Hepatocyte (in vitro differentiated cells): Measurements from ENCODE around the gene ARVCF. TPM values are rescaled to one million over a fixed set of nuclear protein-coding genes. Genes with fewer than 3 reads are reported as not detected.

Experiments
- DNase-seq: peaks from one replicate; pipeline ENCODE4 v3.0.0-alpha.2; 2016; ENCODE audit warnings: low spot score
- H2AFZ ChIP-seq: fragments of 200-600 bp; sonication (generic); 2 replicates; pipeline ENCODE4 v1.6.0; 2016; ENCODE audit warnings: antibody characterized with exemption, mild to moderate bottlenecking
- H3K27ac ChIP-seq: fragments of 200-600 bp; sonication (generic); 2 replicates; pipeline ENCODE4 v1.5.1; 2016; ENCODE audit warnings: mild to moderate bottlenecking
- H3K27me3 ChIP-seq: fragments of 200-600 bp; sonication (generic); 2 replicates; pipeline ENCODE4 v1.6.1; 2016
- H3K36me3 ChIP-seq: fragments of 200-600 bp; sonication (generic); replicated peaks from 2 replicates; pipeline ENCODE4 v1.5.1; 2016; ENCODE audit warnings: low read depth; ENCODE audit not compliant: insufficient read depth
- H3K4me1 ChIP-seq: fragments of 200-600 bp; sonication (generic); 2 replicates; pipeline ENCODE4 v1.5.1; 2016; ENCODE audit warnings: mild to moderate bottlenecking, moderate library complexity; ENCODE audit not compliant: insufficient read depth
- H3K4me2 ChIP-seq: fragments of 200-600 bp; sonication (generic); 2 replicates; pipeline ENCODE4 v1.6.0; 2016
- H3K4me3 ChIP-seq: fragments of 200-600 bp; sonication (generic); 2 replicates; pipeline ENCODE4 v1.5.1; 2016; ENCODE audit warnings: mild to moderate bottlenecking
- H3K79me2 ChIP-seq: fragments of 200-600 bp; sonication (generic); 2 replicates; pipeline ENCODE4 v1.6.0; 2017; ENCODE audit warnings: mild to moderate bottlenecking
- H3K9me2 ChIP-seq: fragments of 200-600 bp; sonication (generic); replicated peaks from 2 replicates; pipeline ENCODE4 v1.6.0; 2017; ENCODE audit warnings: mild to moderate bottlenecking; ENCODE audit not compliant: insufficient read depth
- H3K9me3 ChIP-seq: fragments of 200-600 bp; sonication (generic); 2 replicates; pipeline ENCODE4 v1.5.1; 2016; ENCODE audit warnings: low read depth, mild to moderate bottlenecking
- H4K20me1 ChIP-seq: fragments of 200-600 bp; sonication (generic); 2 replicates; pipeline ENCODE4 v1.6.0; 2016; ENCODE audit warnings: mild to moderate bottlenecking; ENCODE audit not compliant: insufficient read depth, poor library complexity, severe bottlenecking
- CTCF ChIP-seq: fragments of 200-600 bp; sonication (generic); IDR thresholded peaks from 2 replicates; pipeline ENCODE4 v1.5.1; 2016; ENCODE audit warnings: antibody characterized with exemption, mild to moderate bottlenecking; ENCODE audit not compliant: poor library complexity
- EZH2 ChIP-seq: fragments of 200-600 bp; sonication (generic); IDR thresholded peaks from 2 replicates; pipeline ENCODE4 v1.6.1; 2016; ENCODE audit warnings: antibody characterized with exemption, mild to moderate bottlenecking, borderline replicate concordance
- EZH2phosphoT487 ChIP-seq: fragments of 200-600 bp; sonication (generic); IDR thresholded peaks from one replicate; pipeline ENCODE4 v1.6.1; 2018; ENCODE audit warnings: antibody characterized with exemption, mild to moderate bottlenecking, low read depth, moderate library complexity; ENCODE audit not compliant: unreplicated experiment, severe bottlenecking
- WGBS: methylation state at CpG from one replicate; pipeline ENCODE4 v1.1.6; 2016; ENCODE audit warnings: low lambda C conversion rate; ENCODE audit errors: missing lambda C conversion rate; 5-methylcytosine and 5-hydroxymethylcytosine counted together
- polyA plus RNA-seq: library from polyadenylated mRNA; unstranded; fragments of >200 nt; fragmentation: Nextera tagmentation; extraction: Ambion mirVana; gene quantifications from 2 replicates; pipeline ENCODE4 v1.2.1, GENCODE V29; 2016
- total RNA-seq: library from RNA; depleted of rRNA; stranded (reverse); fragments of >200 nt; gene quantifications from 2 replicates; pipeline ENCODE4 v1.2.3, GENCODE V29; 2014

ARVCF gene
- total and polyA plus RNA-seq, 2 experiments from 2014 or later, result 23.8 to 32.5 TPM

GRCh38 chr22:20056161-20056560 is 39.5 kb upstream of the ARVCF start:
- Histone ChIP-seq H3K9me3 (no peaks in the 10 kb centered on the region), H3K4me2 (no peak overlapping the region), H3K4me1 (no peaks in the 10 kb centered on the region), H3K36me3 (no peaks in the 10 kb centered on the region), H3K27ac (no peak overlapping the region), H3K4me3 (no peak overlapping the region), H2AFZ (no peak overlapping the region), H4K20me1 (no peaks in the 10 kb centered on the region), H3K27me3 (no peaks in the 10 kb centered on the region), H3K79me2 (no peaks in the 10 kb centered on the region), H3K9me2 (no peaks in the 10 kb centered on the region)
- no peak for DNase-seq
- WGBS, result 95% methylated on average over 9 of the region's 10 CpGs
- no peak for TF ChIP-seq EZH2phosphoT487
- TF ChIP-seq CTCF, result no peak
- no peak for TF ChIP-seq EZH2

- no peak overlapping the region for H3K27ac ChIP-seq
- H3K9me2 ChIP-seq, result no peaks in the 10 kb centered on the region
- TF ChIP-seq EZH2phosphoT487 (no peak), CTCF (no peak), EZH2 (no peak)
- H3K79me2 ChIP-seq, result no peaks in the 10 kb centered on the region
- no peaks in the 10 kb centered on the region for H3K27me3 ChIP-seq
- no peaks in the 10 kb centered on the region for H4K20me1 ChIP-seq
- H3K9me3 ChIP-seq, result no peaks in the 10 kb centered on the region
- H3K36me3 ChIP-seq, result no peaks in the 10 kb centered on the region
- no peak overlapping the region for H3K4me3 ChIP-seq
- no peak for DNase-seq
- 93% methylated on average over 15 of the region's 15 CpGs for WGBS
- H3K4me1 ChIP-seq, result no peaks in the 10 kb centered on the region
- H2AFZ ChIP-seq, result no peak overlapping the region
- no peak overlapping the region for H3K4me2 ChIP-seq
These were observed 39.0 kb upstream of the ARVCF start for GRCh38 chr22:20055654-20056053.

GRCh38 chr22:20055144-20055543 is 38.5 kb upstream of the ARVCF start:
- WGBS, result 100% methylated on average over 2 of the region's 2 CpGs
- H3K36me3 ChIP-seq, result no peaks in the 10 kb centered on the region
- no peak overlapping the region for H3K27ac ChIP-seq
- no peaks in the 10 kb centered on the region for H3K79me2 ChIP-seq
- no peak overlapping the region for H3K4me3 ChIP-seq
- no peak overlapping the region for H2AFZ ChIP-seq
- DNase-seq, result no peak
- no peaks in the 10 kb centered on the region for H3K27me3 ChIP-seq
- H3K9me2 ChIP-seq, result no peaks in the 10 kb centered on the region
- H3K9me3 ChIP-seq, result no peaks in the 10 kb centered on the region
- TF ChIP-seq EZH2phosphoT487 (no peak), CTCF (no peak), EZH2 (no peak)
- no peaks in the 10 kb centered on the region for H4K20me1 ChIP-seq
- no peaks in the 10 kb centered on the region for H3K4me1 ChIP-seq
- no peak overlapping the region for H3K4me2 ChIP-seq

GRCh38 chr22:20054485-20054884 is 37.9 kb upstream of the ARVCF start:
- H3K27ac ChIP-seq, result no peak overlapping the region
- DNase-seq, result no peak
- no peaks in the 10 kb centered on the region for H4K20me1 ChIP-seq
- 92% methylated on average over 6 of the region's 6 CpGs for WGBS
- TF ChIP-seq CTCF (no peak), EZH2phosphoT487 (no peak), EZH2 (no peak)
- no peaks in the 10 kb centered on the region for H3K36me3 ChIP-seq
- no peak overlapping the region for H2AFZ ChIP-seq
- H3K27me3 ChIP-seq, result no peaks in the 10 kb centered on the region
- H3K4me1 ChIP-seq, result no peaks in the 10 kb centered on the region
- H3K9me2 ChIP-seq, result no peaks in the 10 kb centered on the region
- no peaks in the 10 kb centered on the region for H3K79me2 ChIP-seq
- no peak overlapping the region for H3K4me3 ChIP-seq
- no peaks in the 10 kb centered on the region for H3K9me3 ChIP-seq
- no peak overlapping the region for H3K4me2 ChIP-seq
